NCI-H345 treated with DMSO at 0.1 percent for 48 hours (cell line): ENCODE data around the gene MBP.

ENCODE experiments used
- DNase-seq: peaks from one replicate; lab custom pipeline; 2025; ENCODE audit not compliant: unreplicated experiment; lab: John Stamatoyannopoulos, UW

Gene MBP

GRCh38 chr18:77134611-77135010, 2.0 kb upstream of the MBP start:
- no peak for DNase-seq

- peak; percentile 1 for DNase-seq
These were observed 1.4 kb upstream of the MBP start for GRCh38 chr18:77133835-77134496.

GRCh38 chr18:77133051-77133834, 660 bp upstream of the MBP start:
- DNase-seq = no peak

GRCh38 chr18:77131652-77132368, 773 bp downstream of the MBP start:
- DNase-seq = peak; percentile 13

- peak; percentile 11 for DNase-seq
These were observed 1.4 kb downstream of the MBP start for GRCh38 chr18:77131100-77131651.

- DNase-seq = no peak
These were observed 2.1 kb downstream of the MBP start for GRCh38 chr18:77130229-77131099.

GRCh38 chr18:77129150-77129551, 3.4 kb downstream of the MBP start:
- no peak for DNase-seq

GRCh38 chr18:77127769-77128671, 4.6 kb downstream of the MBP start:
- DNase-seq = peak; percentile 5

- no peak for DNase-seq
These were observed 8.1 kb downstream of the MBP start for GRCh38 chr18:77124452-77124922.

- no peak for DNase-seq
These were observed 9.0 kb downstream of the MBP start for GRCh38 chr18:77123320-77124231.

GRCh38 chr18:77121523-77121922, 11.1 kb downstream of the MBP start:
- no peak for DNase-seq

GRCh38 chr18:77119851-77120491, 12.6 kb downstream of the MBP start:
- no peak for DNase-seq

GRCh38 chr18:77119101-77119850, 13.3 kb downstream of the MBP start:
- no peak for DNase-seq

GRCh38 chr18:77118256-77119090, 14.1 kb downstream of the MBP start:
- no peak for DNase-seq

- DNase-seq = no peak
These were observed 16.1 kb downstream of the MBP start for GRCh38 chr18:77116201-77117080.
